ENCODE data around the gene TMIGD1.

Gene TMIGD1

GRCh38 chr17:30304778-30305177 lies 29.1 kb downstream of the TMIGD1 start:
- Histone ChIP-seq H3K27ac (no peak overlapping the region), H3K4me3 (no peak overlapping the region)
- DNase-seq (ENCODE audit: low spot score): no peak
- TF ChIP-seq, protein P1, sequence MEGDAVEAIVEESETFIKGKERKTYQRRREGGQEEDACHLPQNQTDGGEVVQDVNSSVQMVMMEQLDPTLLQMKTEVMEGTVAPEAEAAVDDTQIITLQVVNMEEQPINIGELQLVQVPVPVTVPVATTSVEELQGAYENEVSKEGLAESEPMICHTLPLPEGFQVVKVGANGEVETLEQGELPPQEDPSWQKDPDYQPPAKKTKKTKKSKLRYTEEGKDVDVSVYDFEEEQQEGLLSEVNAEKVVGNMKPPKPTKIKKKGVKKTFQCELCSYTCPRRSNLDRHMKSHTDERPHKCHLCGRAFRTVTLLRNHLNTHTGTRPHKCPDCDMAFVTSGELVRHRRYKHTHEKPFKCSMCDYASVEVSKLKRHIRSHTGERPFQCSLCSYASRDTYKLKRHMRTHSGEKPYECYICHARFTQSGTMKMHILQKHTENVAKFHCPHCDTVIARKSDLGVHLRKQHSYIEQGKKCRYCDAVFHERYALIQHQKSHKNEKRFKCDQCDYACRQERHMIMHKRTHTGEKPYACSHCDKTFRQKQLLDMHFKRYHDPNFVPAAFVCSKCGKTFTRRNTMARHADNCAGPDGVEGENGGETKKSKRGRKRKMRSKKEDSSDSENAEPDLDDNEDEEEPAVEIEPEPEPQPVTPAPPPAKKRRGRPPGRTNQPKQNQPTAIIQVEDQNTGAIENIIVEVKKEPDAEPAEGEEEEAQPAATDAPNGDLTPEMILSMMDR (IDR thresholded peaks at IDR 0.05): no peak

DNA sequence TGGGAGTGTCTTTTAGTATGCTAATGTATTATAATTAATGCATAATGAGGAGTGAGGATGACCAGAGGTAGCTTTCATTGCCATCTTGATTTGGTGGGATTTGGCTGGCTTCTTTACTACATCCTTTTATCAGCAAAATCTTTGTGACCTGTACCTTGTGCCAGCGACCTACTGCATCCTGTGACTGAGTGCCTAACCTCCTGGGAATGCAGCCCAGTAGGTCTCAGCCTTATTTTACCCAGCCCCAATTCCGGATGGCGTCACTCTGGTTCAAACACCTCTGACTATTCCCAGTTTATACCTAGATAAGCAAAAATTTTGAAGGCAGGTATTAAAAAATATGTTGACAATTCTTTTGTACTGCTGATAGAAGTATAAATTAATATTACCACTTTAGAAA lies 31.6 kb downstream of the TMIGD1 start:
- no peak overlapping the region for H3K4me3 ChIP-seq
- H3K27ac ChIP-seq: no peak overlapping the region
- TF ChIP-seq, protein P1 (IDR thresholded peaks at IDR 0.05): no peak
- DNase-seq (ENCODE audit: low spot score): no peak

DNA sequence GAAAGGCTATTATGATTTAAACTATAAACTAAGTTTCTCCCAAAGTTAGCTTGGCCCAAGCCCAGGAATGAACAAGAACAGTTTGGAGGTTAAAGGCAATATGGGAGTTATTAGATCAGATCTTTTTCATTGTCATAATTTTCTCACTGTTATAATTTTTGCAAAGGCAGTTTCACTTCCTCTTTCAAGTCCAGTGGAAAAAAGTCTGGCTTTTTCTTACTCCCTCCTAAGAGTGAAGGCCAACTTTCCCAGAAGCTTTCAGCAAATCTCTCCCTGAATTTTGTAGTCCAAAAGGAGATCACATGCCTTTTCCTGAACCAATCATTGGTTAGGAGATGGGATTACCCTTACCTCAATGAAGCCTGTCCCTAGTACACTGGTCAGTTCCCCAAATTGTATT lies 33.0 kb downstream of the TMIGD1 start:
- Histone ChIP-seq H3K4me3 (no peak overlapping the region), H3K27ac (no peak overlapping the region)
- TF ChIP-seq, protein P1 (IDR thresholded peaks at IDR 0.05): no peak
- no peak for DNase-seq (ENCODE audit: low spot score)

GRCh38 chr17:30299000-30299399 lies 34.9 kb downstream of the TMIGD1 start:
- TF ChIP-seq, protein P1 (IDR thresholded peaks at IDR 0.05): no peak
- no peak for DNase-seq (ENCODE audit: low spot score)
- Histone ChIP-seq H3K4me3 (no peak overlapping the region), H3K27ac (no peak overlapping the region)

DNA sequence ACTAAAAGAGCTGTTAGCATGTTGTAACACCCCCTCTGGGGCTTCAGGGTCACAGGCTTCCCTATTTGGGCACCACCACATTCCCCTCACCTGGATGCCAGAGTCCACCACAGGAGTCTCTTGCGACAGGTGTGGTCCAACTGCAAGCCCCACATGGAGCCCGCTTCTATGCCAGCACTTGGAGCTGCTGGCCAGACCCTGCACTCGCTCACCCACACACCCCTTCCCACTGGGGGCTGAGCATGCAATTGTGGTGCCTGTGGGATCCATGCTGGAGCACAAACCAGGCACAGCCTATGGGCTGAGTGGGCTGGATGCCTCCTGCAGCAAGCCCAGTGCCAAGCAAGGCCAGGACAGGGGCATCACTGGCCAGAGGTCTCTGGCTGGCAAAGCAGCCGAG lies 36.1 kb downstream of the TMIGD1 start:
- Histone ChIP-seq H3K4me3 (no peak overlapping the region), H3K27ac (no peak overlapping the region)
- TF ChIP-seq, protein P1 (IDR thresholded peaks at IDR 0.05): no peak
- no peak for DNase-seq (ENCODE audit: low spot score)

DNA sequence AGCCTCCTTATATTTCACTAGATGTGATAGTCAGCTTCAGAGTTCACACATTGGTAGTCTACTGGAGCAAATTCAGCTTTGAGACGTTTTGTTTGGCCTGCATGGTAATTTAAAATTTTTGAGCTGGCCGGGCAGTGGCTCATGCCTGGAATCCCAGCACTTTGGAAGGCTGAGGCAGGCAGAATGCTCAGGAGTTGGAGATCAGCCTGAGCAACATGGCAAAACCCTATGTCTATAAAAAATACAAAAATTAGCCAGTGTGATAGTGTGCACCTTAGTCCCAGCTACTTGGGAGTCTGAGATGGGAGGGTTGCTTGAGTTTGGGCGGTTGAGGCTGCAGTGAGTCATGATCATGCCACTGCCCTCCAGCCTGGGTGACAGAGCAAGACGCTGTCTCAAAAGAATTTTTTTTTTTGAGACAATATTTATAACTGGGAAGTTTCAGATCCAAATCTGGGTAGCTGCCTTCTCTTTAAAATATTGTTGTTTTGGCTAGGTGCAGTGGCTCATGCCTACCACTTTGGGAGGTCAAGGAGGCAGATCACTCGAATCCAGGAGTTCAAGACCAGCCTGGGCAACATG lies 37.3 kb downstream of the TMIGD1 start:
- H3K4me3 ChIP-seq: no peak overlapping the region
- no peak for DNase-seq (ENCODE audit: low spot score)
- peak overlapping the region; percentile 43 to 71 for H3K27ac ChIP-seq
- TF ChIP-seq, protein P1 (IDR thresholded peaks at IDR 0.05): no peak

DNA sequence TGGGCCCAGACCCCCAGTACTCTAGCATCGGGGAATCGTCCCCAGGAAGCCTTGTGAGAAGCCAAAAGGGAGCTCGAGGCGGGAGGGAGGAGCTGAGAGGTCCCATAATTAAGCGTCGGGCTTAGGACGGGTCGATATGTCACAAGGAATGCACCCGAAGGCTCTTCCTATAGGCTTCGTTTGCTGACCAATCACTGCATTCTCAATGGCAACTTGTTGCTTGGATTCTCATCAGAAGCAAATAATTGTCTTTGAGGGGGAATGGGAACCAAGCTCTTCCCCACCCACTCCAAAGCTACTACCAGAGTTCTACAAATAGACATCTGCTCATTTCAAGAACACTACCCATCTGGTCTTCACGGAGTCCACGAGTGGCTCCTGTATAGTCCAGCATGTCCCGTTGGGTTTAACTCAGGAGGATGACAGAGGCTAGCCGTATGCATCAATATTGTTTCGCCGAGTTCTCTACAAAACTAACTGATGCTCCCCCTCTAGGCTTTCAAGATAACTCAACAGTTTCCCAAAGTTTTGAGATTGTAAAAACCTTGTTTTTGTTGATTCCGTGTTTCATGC lies 41.5 kb downstream of the TMIGD1 start:
- DNase-seq (ENCODE audit: low spot score): no peak
- Histone ChIP-seq H3K4me3 (peak overlapping the region; percentile 94), H3K27ac (peak overlapping the region; percentile 64 to 88)
- TF ChIP-seq, protein P1 (IDR thresholded peaks at IDR 0.05): no peak
